SK-N-DZ (cell line): ENCODE measurements around the gene CNTNAP2. TPM values are rescaled to one million over a fixed set of nuclear protein-coding genes. Genes with fewer than 3 reads are reported as not detected.

Experiments
- DNase-seq: peaks from one replicate; pipeline ENCODE4 v3.0.0-alpha.2; 2015; ENCODE audit warnings: low spot score
- polyA plus RNA-seq, 2 experiments: library from polyadenylated mRNA; depleted of rRNA; stranded (reverse); fragments of >200 nt; gene quantifications; 2 replicates each; pipeline ENCODE4 v1.2.3, GENCODE V29; 2014

The CNTNAP2 gene
- 86.2 and 93.7 TPM in 2 replicates for polyA plus RNA-seq (2014; cell fraction: cytosol; rRNA removed)
- 35.9 and 55.9 TPM in 2 replicates for polyA plus RNA-seq (2014; cell fraction: nucleus; rRNA removed)

DNA sequence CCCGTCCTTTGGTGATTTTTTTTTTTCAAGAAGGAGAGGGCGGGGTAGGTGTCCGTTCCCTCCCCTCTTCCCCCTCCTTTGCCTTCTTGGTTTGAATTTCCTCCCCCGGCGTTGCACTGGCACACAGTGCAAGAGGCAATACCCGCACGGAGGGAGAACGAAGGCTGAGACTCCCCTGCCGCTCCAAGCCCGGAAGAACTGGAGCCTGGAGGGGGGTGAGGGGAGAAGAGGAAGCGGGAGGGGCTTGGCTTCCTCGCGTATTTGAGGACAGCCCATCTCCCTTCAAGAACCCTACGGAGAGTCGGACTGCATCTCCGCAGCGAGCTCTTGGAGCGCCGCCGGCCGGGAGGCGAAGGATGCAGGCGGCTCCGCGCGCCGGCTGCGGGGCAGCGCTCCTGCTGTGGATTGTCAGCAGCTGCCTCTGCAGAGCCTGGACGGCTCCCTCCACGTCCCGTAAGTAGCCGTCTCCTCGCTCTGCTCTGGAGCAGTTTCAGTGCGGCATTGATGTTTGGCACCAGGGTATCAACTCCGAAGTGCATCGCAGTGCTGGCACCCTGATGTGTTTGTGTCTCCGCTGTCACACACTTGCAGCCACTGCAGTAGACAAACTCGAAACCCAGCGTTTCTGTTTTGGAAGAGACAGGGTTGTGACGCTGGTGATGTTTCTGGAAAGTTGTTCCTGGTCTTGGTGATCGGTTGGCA, at the start of gene CNTNAP2:
CNTNAP2 (plus strand) TSS at position 281 of the 702 bp plus-strand sequence; CDS start at position 357, 76 bp downstream.
- DNase-seq = peak; percentile 91

GRCh38 chr7:146067880-146068279, 48.7 kb upstream of the CNTNAP2 start:
- no peak for DNase-seq

DNA sequence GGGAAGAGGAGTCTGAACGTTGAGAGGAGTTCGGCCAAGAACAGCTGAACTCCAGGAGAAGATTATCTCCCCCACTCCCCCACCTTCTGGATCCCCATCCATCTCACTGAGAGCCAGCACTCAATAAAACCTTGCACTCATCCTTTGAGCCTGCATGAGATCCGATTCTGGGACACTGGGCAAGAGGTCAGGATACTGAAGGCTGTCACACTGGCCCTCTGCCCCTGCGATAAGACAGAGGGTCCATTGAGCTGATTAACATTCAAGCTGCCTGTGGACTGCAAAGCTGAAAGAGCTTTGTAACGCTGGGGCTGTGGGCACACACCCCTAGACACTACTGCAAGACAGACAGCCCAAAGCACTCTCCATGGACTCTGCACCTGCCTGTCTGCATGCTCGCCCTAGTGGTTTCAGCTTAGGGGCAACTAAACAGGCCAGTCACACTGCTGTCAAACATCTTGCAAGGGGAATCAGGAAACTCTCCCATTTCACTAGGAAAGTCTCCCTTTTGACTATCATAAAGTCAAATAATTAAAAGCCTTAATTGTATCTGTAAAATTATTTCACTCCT, 42.3 kb upstream of the CNTNAP2 start:
- no peak for DNase-seq

DNA sequence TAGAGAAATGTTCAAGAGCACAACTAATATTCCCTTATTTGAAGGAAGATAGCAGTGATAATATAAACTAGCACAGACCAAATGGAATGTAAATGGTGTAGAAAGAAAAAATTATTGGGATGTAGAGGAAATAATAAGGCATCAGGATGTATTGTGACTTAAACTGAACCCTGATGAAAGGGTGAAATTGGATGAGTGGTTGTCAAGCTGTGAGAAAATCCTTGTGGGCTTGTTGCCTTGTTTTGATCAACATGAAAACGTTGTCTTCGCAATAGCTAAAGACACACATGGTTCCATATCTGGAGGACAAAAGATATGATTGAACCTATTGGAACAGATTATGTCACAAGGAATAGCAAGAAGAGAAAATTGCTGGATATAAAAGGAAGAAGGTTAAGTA, 40.3 kb upstream of the CNTNAP2 start:
- DNase-seq = no peak

DNA sequence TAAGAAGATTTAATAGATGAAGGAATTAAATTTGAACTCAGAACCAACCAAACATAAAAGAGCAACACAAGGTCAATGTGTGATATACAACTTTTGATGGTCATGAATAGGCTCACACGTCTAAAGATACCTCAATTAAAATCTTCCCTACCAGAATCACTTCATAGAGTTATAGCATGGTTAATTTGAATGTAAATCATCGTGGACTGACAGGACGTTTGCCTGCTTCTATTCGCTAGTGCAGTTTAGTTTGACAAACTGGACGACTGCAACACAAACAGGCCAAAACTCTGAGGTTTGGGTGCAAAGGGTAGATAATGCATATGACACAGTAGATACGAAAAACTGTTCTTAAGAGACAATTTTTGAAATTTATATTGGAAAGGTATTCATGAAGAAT, 32.5 kb upstream of the CNTNAP2 start:
- DNase-seq = no peak

- peak; percentile 60 for DNase-seq
Measured at GRCh38 chr7:146090023-146090645, 26.5 kb upstream of the CNTNAP2 start.

DNA sequence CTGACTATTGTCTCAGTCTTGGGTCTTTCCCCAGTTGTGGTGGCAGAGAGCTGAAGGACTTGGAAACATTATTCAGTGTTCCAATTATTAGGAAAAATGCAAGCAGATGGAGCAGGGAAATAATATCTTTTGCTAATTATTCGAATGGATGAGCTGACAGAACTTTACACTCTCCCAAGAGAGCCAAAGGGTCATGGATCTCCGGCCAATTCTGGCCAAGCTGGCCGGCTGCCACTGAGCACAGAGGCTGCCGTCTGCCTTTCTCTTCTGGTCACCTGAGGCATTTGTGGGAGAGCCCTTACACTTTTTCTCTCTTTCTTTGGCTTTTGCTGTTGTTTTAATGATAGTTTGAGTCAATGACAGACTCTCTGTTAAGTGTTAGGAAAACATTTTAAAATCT, 22.2 kb upstream of the CNTNAP2 start:
- DNase-seq = no peak

- DNase-seq = no peak
Measured at GRCh38 chr7:146096994-146097393, 19.6 kb upstream of the CNTNAP2 start.

DNA sequence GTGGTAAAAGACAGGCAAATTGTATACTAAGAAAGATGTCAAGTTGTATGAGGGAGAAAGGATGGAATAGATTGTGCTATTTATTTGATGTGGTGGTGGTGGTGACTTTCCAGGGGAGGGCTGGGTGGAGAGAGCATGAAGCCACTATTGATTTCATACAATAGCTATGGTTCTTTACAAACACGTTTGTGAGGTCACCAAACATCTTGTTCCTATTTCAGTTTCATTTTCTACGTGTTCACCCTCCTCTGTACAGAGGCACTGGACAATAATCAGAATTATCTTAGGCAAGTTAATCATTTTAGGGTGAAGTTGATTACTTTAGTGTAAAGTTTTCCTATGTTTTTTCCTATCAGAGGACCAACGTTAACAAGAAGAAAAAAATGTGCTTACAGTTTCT, 10.3 kb upstream of the CNTNAP2 start:
- DNase-seq = no peak

DNA sequence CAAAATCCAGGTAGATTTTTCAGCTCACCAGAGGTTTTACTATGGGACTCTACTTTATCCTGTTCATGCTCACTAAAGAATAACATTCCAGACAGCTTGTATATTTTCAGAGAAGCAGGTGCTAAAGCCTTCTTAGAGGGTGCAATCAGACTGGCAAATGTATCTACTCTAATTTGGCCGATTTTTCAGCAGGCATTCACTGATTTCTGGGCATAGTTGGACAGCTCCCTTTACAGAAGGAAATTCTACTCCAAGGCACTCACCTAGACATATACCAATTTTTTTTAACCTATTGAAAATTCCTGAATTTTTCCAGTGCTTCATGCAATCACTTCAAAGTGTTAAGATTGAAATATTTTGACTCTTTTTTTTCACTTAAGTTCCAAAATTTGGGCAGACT, 3.8 kb upstream of the CNTNAP2 start:
- no peak for DNase-seq

GRCh38 chr7:146115548-146115850, 1.1 kb upstream of the CNTNAP2 start:
- no peak for DNase-seq

GRCh38 chr7:146115851-146116520, 615 bp upstream of the CNTNAP2 start:
- DNase-seq = peak; percentile 91

DNA sequence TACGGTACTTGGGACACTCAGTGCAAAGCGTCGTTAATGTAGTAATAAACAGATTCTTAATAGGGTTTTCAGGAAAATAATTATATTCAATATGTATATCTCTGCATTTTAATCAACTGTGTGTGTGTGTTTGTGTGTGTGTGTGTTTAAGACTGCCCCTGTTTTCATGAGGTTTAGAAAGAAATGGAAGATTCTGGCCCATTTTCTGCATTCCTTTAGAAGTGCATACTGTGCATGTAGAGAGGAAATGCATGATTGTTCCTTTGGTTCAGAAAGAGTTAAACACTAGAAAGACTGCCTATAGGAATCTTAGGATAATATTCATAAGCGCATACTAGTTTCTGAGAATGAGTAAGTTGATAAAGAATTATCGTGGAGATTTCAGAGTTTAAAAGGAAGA, 975 bp downstream of the CNTNAP2 start:
- DNase-seq = no peak

DNA sequence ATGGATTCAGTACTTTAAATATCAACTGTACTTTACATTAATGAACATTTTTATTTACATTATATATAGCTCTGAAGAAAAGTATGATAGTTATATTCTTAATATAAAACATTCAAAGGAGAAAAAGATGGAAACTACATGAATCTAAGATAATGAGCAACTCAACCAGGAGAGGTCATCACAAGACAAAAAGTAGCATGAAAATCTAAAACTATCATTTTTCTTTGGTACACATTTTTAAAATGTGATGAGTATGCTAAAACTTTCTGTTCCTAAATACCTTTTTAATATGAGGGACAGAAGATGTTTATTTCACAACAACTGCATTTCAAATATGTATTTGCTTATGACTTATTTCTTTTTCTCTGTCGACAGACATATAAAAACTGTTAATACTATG, 2.4 kb downstream of the CNTNAP2 start:
- DNase-seq = no peak

DNA sequence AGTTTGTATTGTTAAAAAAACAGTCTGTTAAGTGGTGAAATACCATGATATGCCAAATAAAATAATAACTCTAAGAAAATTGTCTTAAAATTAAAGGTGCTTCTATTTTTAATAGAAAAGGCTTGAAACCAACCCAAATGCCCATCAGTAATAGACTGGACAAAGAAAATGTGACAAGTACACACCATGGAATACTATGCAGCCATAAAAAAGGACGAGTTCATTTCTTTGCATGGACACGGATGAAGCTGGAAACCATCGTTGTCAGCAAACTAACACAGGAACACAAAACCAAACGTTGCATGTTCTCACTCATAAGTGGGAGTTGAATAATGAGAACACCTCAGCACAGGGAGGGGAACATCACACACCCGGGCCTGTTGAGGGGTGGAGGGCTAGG, 7.1 kb downstream of the CNTNAP2 start:
- no peak for DNase-seq

- no peak for DNase-seq
Measured at GRCh38 chr7:146126767-146127509, 10.3 kb downstream of the CNTNAP2 start.

- no peak for DNase-seq
Measured at GRCh38 chr7:146129296-146129695, 12.7 kb downstream of the CNTNAP2 start.

- DNase-seq = no peak
Measured at GRCh38 chr7:146129997-146130396, 13.4 kb downstream of the CNTNAP2 start.

GRCh38 chr7:146131701-146132100, 15.1 kb downstream of the CNTNAP2 start:
- peak; percentile 21 for DNase-seq

GRCh38 chr7:146136357-146136875, 19.8 kb downstream of the CNTNAP2 start:
- no peak for DNase-seq

DNA sequence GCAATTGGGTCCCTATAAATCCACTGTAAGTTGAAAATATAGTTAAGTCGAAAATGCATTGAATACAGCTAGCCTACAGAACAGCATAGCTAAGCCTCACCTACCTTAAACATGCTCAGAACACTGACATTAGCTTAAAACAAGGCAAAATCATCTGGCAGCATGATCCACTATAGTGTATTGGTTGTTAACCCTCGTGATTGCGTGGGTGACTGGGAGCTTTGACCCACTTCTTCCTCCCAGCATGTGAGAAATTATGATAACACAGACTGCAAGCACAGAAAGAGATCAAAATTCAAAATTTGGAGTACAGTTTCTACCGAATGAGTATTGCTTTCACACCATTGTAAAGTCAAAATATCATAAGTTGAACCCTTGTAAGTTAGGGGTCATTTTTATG, 22.3 kb downstream of the CNTNAP2 start:
- no peak for DNase-seq
